NCI-H82 (cell line): ENCODE results near the gene PSMA7.

ENCODE experiments used
- DNase-seq: peaks from one replicate; lab custom pipeline; 2025; lab: John Stamatoyannopoulos, UW

PSMA7 gene

DNA sequence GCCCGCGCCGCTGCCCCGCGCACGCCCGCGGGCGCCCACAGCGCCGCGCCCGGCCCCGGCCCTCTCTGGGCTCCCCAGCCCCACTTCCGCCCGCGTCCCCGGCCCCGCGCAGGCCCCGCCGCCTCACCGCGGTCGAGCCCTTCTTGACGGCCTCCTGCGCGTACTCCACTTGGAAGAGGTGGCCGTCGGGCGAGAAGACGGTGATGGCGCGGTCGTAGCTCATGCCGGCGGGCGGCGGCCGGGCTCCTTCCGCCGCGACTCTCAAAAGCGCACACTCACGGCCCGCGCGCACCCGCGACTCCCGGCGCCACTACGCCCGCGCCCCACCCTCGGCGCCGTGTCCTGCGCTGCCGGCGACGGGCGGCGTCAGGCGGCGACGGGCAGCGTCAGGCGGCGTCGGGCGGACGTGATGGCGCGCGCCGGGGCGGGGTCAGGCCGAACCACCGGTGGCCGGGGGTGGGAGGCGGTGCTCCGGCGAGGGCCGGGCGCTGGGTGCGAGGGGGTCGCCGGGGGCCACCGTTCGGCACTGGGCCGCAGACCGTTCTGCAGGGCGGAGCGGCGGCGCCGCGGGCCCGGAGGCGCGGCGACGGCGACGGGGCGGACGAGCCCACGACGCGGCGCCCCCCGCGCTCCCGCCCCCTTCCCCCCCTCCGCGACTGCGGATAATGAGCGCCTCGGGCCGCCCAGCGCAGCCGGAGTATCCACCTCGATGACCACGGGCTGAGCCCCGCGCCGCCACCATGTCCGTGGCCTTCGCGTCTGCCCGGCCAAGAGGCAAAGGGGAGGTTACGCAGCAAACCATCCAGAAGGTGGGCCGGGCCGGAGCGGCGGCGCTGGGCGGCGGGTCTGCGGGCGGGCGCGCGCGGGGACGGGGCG lies at the start of gene PSMA7, which contains the start of gene SS18L1:
Gene PSMA7, minus strand, starts transcription at position 314 of the 876 bp plus-strand sequence. Its CDS starts 91 bp downstream, at position 223.
Gene SS18L1, plus strand, starts transcription at position 689 of the 876 bp plus-strand sequence. Its CDS starts 52 bp downstream, at position 741.
- peak; percentile 92 for DNase-seq

DNA sequence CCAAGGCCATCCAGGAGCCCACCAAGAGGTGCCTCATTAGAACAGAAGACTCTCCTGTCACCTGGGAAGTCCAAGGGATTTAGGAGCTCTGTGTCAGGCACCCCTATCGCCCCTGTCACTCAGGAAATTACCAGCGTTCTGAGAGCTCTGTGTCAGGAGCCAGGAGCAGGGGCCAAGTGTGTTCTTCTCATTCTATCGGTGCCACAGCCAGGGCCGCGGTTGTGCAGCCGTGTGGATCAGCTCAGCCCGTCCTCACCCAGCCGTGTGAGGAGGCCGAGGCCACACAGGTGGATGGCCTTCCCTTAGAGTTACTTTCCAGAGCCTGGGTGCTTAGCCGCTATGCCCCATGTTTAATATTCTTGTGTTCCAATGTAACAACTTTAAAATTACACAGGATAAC lies 49.4 kb upstream of the PSMA7 start:
- DNase-seq = no peak

DNA sequence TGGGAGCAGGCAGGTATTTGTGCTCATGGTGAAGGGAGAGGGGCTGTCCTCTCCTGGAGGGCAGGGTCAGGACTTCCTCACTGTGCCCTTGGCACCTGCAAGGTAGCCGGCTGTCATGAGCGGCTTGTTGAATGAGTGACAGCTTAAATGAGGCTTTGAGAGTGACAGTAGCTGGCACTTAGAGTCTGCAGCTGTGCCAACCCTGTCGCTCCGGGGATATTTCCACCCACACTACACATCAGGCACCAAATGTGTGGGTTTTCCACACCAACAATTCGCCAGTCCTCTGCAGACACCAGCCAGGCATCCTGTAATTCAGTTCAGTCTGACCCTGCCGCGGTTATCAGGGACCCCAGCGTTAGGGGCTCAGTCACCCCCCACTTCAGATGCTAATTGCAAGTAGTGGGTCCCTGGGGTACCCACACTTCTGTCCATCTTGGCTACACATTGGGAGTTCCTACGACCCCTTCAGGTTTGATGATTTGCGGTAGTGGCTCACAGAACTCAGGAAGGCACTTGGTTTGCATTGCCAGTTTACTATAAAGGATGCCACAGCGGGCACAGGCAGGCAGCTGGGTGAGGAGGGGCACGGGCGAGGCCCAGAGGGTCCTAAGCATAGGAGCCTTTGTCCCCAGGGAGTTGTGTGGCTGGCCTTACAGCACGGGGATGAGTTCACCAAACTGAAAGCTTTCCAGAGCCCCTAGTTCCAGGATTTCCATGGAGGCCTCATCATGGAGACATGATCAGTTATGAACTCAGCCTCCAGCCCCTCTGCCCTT lies 48.8 kb upstream of the PSMA7 start:
- DNase-seq = no peak

- no peak for DNase-seq
Measured at GRCh38 chr20:62190639-62191411, 47.6 kb upstream of the PSMA7 start.

GRCh38 chr20:62186887-62187866 lies 44.0 kb upstream of the PSMA7 start:
- DNase-seq = no peak

DNA sequence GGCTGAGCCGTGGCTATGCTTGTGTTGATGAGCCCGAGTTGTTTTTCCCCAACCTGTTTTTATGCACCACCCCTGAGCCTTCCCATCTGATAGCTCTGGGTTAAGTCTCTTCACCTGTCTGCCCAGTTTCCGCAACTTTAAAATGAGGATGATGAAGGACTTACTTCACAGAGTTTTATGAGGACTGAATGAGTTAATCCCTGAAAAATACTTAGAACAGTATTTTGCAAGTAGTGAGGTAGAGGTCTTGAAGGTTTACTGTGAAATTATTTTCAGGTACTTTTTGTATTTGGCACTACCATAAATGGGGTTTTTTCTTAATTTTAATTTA lies 42.9 kb upstream of the PSMA7 start:
- DNase-seq = no peak

DNA sequence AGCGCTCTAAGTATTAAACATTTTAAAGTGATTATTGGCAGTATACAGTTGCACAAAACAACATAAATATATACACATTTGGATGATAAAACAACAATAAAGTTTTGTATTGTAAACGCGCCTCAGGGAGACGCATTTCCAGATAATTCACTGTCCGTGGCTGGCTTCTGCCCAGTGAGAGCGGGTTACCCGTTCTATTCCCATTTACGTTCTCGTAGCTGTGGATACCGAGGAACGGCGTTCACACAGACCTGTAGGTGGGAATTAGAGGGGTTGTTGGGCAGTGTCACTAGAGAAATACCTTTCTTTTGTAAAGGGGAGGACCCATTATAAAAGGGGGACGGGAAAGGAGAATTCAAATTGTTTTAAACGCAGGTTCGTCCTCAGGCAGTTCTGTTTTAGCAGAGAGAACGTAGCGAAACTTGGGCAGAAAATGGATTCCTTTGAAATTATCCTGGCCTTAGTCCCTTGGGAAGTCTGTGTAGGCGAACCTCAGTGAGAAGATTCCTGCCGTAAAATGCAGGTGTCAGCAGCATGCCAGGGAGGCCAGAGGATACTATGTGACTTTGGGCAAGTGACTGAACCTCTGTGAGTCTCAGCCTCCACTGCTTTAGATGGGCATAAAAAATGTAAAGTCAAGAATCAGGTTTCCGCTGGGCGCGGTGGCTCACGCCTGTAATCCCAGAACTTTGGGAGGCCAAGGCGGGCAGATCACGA lies 40.4 kb upstream of the PSMA7 start:
- no peak for DNase-seq

- peak; percentile 99 for DNase-seq
Measured at GRCh38 chr20:62182469-62183425, 39.6 kb upstream of the PSMA7 start, which contains the start of gene MTG2. Gene MTG2, plus strand, starts transcription at chr20:62183028. Its CDS starts 10,393 bp downstream, at chr20:62193421.

GRCh38 chr20:62181808-62182207 lies 38.6 kb upstream of the PSMA7 start:
- DNase-seq = peak; percentile 49

- no peak for DNase-seq
Measured at GRCh38 chr20:62179162-62179504, 35.9 kb upstream of the PSMA7 start.

GRCh38 chr20:62178316-62179161 lies 35.3 kb upstream of the PSMA7 start:
- DNase-seq = no peak

DNA sequence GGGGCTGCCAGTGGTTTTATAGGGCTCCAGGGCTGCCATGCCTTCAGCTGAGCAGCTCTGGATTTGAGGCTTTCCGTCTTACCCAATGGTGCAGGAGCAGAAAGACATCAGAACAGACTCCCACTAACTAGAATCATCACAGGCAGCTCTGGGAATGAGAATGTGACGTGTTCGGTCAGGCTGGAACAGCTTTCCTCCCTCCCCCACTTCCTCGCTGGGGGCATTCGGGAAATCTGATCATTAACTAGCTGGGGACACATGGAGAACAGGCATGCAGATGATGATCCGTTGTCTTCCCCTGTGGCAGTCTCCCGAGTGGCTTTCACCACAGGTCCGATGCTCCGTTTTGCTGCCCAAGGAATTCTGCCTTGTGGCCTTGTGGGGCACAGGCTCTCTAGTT lies 34.1 kb upstream of the PSMA7 start:
- no peak for DNase-seq

GRCh38 chr20:62176866-62177265 lies 33.7 kb upstream of the PSMA7 start:
- no peak for DNase-seq

GRCh38 chr20:62175711-62176110 lies 32.5 kb upstream of the PSMA7 start:
- DNase-seq = no peak

GRCh38 chr20:62174870-62175624 lies 31.9 kb upstream of the PSMA7 start:
- no peak for DNase-seq

- DNase-seq = no peak
Measured at GRCh38 chr20:62174021-62174804, 31.0 kb upstream of the PSMA7 start.

DNA sequence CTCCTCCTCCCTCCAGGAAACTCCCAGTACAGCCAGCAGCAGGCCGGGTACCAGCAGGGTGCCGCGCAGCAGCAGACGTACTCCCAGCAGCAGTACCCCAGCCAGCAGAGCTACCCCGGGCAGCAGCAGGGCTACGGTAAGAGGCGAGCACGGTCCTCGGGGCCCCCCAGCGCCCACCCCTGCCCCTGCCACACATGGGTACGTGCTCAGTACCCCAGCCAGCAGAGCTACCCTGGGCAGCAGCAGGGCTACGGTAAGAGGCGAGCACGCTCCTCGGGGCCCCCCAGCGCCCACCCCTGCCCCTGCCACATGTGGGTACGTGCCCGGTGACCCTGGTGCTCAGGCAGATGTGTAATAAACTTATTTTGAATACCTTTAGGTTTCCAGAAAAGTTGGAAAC lies 29.5 kb upstream of the PSMA7 start:
- no peak for DNase-seq
